Esophagus squamous epithelium (tissue), 5 donors: ENCODE measurements around the gene EXPH5. TPM values are rescaled to one million over a fixed set of nuclear protein-coding genes. Genes with fewer than 3 reads are reported as not detected.

Source experiments
- DNase-seq: peaks from one replicate; lab custom pipeline; 2025; lab: John Stamatoyannopoulos, UW
- H3K27ac ChIP-seq, 4 donors: fragments of 200-600 bp; sonication (generic); one replicate each; pipeline ENCODE4 v1.5.1; 2016 to 2019; ENCODE audit warnings: mild to moderate bottlenecking in 1 of 4
- H3K27me3 ChIP-seq, 4 donors: fragments of 200-600 bp; sonication (generic); 1 replicate in 3 of 4; 2 replicates in 1 of 4; pipeline versions ENCODE4 v1.5.1 to v1.6.0; 2017 to 2021; ENCODE audit warnings: antibody characterized with exemption in 1 of 4
- H3K36me3 ChIP-seq, 3 donors: fragments of 200-600 bp; sonication (generic); one replicate each; pipeline ENCODE4 v1.5.1; 2016 to 2019
- H3K4me1 ChIP-seq, 3 donors: fragments of 200-600 bp; sonication (generic); one replicate each; pipeline ENCODE4 v1.5.1; 2017 to 2019
- H3K4me3 ChIP-seq, 4 donors: fragments of 200-600 bp; sonication (generic); 1 replicate in 3 of 4; 2 replicates in 1 of 4; pipeline ENCODE4 v1.5.1; 2016 to 2019; ENCODE audit warnings: mild to moderate bottlenecking in 2 of 4, moderate library complexity in 1 of 4
- H3K9me3 ChIP-seq, 3 donors: fragments of 200-600 bp; sonication (generic); one replicate each; pipeline ENCODE4 v1.5.1; 2016 to 2019
- CTCF ChIP-seq, 6 experiments: fragments of 450-650 bp in 4 of 6; fragments of 200-600 bp in 2 of 6; sonication (generic) in 2 of 6; IDR thresholded peaks; one replicate each; pipeline ENCODE4 v1.5.1; 2016 to 2019; ENCODE audit warnings: antibody characterized with exemption in 6 of 6, mild to moderate bottlenecking in 4 of 6, moderate library complexity in 4 of 6
- POLR2A ChIP-seq, 4 donors: fragments of 450-650 bp; IDR thresholded peaks; one replicate each; pipeline ENCODE4 v1.6.1; 2017; ENCODE audit warnings: antibody characterized with exemption in 4 of 4, mild to moderate bottlenecking in 4 of 4, moderate library complexity in 3 of 4
- WGBS, 2 donors: methylation state at CpG; one replicate each; pipeline ENCODE4 v1.1.5; 2018; 5-methylcytosine and 5-hydroxymethylcytosine counted together
- intact Hi-C: fragments of 100-400 bp; cut with DNase I; formaldehyde crosslinking; loops from one replicate; pipeline ENCODE4 v1.15.0; 2022
- total RNA-seq, 4 donors: library from RNA; depleted of rRNA; stranded (reverse); fragments of >200 nt; gene quantifications; one replicate each; pipeline ENCODE4 v1.1.0, GENCODE V29; 2016
- donor health status: DM: yes; HTN: yes; CAD: no.

Gene EXPH5
- total RNA-seq, 4 donors from 2014 or later: 23.4 to 36.7 (median 26.7) TPM

DNA sequence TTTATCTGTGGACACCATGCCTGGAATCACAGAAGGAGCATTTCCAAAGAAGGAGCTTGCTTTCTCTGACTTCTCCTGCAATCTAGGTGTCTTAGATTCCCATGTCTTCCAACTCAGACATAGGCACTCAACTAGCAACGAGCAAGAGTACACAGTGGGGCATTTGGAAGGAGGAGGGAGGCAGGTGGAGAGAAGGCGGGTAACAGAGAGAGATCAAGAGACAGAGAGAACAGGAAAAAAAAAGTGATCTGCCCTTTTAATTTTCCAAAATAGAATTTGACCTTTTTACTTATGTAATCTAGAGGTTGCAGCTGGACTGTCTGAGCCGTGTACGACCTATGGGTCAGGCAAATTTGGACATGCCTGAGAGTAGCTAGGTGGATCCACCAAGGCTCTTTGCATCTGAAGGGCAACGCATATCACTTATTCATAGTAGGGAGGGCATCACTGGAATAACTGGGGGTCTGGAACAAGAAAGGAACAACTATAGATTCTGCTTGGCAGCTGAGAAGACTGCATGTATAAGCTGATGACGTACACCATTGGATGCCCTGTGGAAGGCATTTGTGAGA lies 58.1 kb downstream of the EXPH5 start:
- intact Hi-C loops: no loop called here
- Histone ChIP-seq H3K36me3 (peaks cover 0 to 7% (median 0%) of the 10 kb centered on the region in 3 donors), H3K27ac (peak overlapping the region in 1 of 4 donors; percentile 87), H3K9me3 (no peaks in the 10 kb centered on the region), H3K4me3 (peak overlapping the region in 2 of 4 donors; percentile 31 to 45), H3K4me1 (peaks cover 0 to 55% (median 5%) of the 10 kb centered on the region in 3 donors), H3K27me3 (no peaks in the 10 kb centered on the region)
- DNase-seq: no peak
- 61 to 62% methylated on average over 6 of the region's 6 CpGs for WGBS, 2 donors
- no peak for TF ChIP-seq CTCF (IDR thresholded peaks at IDR 0.05)
- no peak for TF ChIP-seq POLR2A (IDR thresholded peaks at IDR 0.05)

GRCh38 chr11:108534274-108534882 lies 59.2 kb downstream of the EXPH5 start:
- Histone ChIP-seq H3K27me3 (no peaks in the 10 kb centered on the region), H3K36me3 (peaks cover 0 to 14% (median 0%) of the 10 kb centered on the region in 3 donors), H3K27ac (peak overlapping the region in 2 of 4 donors; percentile 4 to 37), H3K4me3 (no peak overlapping the region), H3K4me1 (peaks cover 0 to 50% (median 5%) of the 10 kb centered on the region in 3 donors), H3K9me3 (no peaks in the 10 kb centered on the region)
- intact Hi-C loops: no loop called here
- DNase-seq: no peak
- 52 to 63% methylated on average over 2 of the region's 2 CpGs for WGBS, 2 donors
- TF ChIP-seq CTCF (IDR thresholded peaks at IDR 0.05): no peak
- no peak for TF ChIP-seq POLR2A (IDR thresholded peaks at IDR 0.05)

DNA sequence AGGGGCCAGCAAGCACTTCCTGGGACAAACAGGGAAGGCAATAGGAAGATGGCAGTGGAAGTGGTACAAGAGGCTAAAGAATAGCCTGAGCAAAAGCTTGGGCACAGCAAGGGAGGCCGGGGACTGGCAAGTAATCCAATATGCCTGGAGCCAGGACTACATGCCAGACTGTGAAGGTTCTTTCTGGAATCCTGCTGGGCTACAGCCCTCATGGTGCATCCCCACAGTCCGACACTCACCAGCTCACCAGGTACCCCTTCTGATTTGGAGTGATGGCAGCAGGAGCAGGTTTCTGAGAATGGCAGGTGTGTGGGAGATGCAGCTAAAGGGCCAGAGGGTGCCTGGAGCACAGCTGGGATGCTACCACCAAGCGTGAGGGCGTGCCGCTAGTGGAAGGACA lies 63.1 kb downstream of the EXPH5 start:
- Histone ChIP-seq H3K36me3 (peaks cover 0 to 48% (median under 1%) of the 10 kb centered on the region in 3 donors), H3K4me1 (peaks cover 0 to 14% (median 2%) of the 10 kb centered on the region in 3 donors), H3K27ac (no peak overlapping the region), H3K9me3 (no peaks in the 10 kb centered on the region), H3K4me3 (no peak overlapping the region), H3K27me3 (no peaks in the 10 kb centered on the region)
- no peak for TF ChIP-seq CTCF (IDR thresholded peaks at IDR 0.05)
- no peak for TF ChIP-seq POLR2A (IDR thresholded peaks at IDR 0.05)
- intact Hi-C loops: no loop called here
- DNase-seq: no peak
- WGBS, 2 donors: 58 to 92% methylated on average over 2 to 5 of the region's 5 CpGs

GRCh38 chr11:108527382-108527781 lies 66.2 kb downstream of the EXPH5 start:
- DNase-seq: no peak
- Histone ChIP-seq H3K27me3 (no peaks in the 10 kb centered on the region), H3K36me3 (peaks cover 0 to 71% (median 4%) of the 10 kb centered on the region in 3 donors), H3K4me1 (peaks cover 0 to 24% (median 0%) of the 10 kb centered on the region in 3 donors), H3K9me3 (no peaks in the 10 kb centered on the region), H3K27ac (no peak overlapping the region), H3K4me3 (no peak overlapping the region)
- 83 to 86% methylated on average over 6 of the region's 6 CpGs for WGBS, 2 donors
- intact Hi-C loops: no loop called here
- TF ChIP-seq CTCF (IDR thresholded peaks at IDR 0.05) (no peak), POLR2A (IDR thresholded peaks at IDR 0.05) (no peak)

- H3K4me3 ChIP-seq: no peak overlapping the region
- H3K9me3 ChIP-seq: no peaks in the 10 kb centered on the region
- peak overlapping the region in 2 of 4 donors; percentile 33 to 50 for H3K27ac ChIP-seq
- TF ChIP-seq POLR2A (IDR thresholded peaks at IDR 0.05) (no peak), CTCF (IDR thresholded peaks at IDR 0.05) (no peak)
- no peak for DNase-seq
- 87 to 100% methylated on average over 1 of the region's 1 CpG for WGBS, 2 donors
- no peaks in the 10 kb centered on the region for H3K27me3 ChIP-seq
- H3K36me3 ChIP-seq: peaks cover 0 to 68% (median 4%) of the 10 kb centered on the region in 3 donors
- intact Hi-C loops: no loop called here
- H3K4me1 ChIP-seq: peaks cover 0 to 24% (median 0%) of the 10 kb centered on the region in 3 donors
These were observed 68.4 kb downstream of the EXPH5 start for GRCh38 chr11:108525161-108525560.
